Liver (tissue), 9 donors: ENCODE results near the gene PRRT1B. TPM values are rescaled to one million over a fixed set of nuclear protein-coding genes. Genes with fewer than 3 reads are reported as not detected.

ENCODE experiments used
- DNase-seq: peaks from one replicate; pipeline ENCODE4 v3.0.0-alpha.2; 2017; ENCODE audit warnings: low spot score
- H3K27ac ChIP-seq, 2 donors: one replicate each; pipeline ENCODE4 v1.7.0; 2013; ENCODE audit warnings: inconsistent platforms in 2 of 2, low read length in 2 of 2, control low read depth in 1 of 2, low read depth in 1 of 2, mild to moderate bottlenecking in 1 of 2
- H3K27me3 ChIP-seq, 4 donors: one replicate each; pipeline versions ENCODE4 v1.6.1 to v1.7.0; 2013; ENCODE audit warnings: low read length in 3 of 4, inconsistent platforms in 1 of 4, mild to moderate bottlenecking in 1 of 4, moderate library complexity in 1 of 4; ENCODE audit not compliant: control insufficient read depth in 4 of 4, insufficient read depth in 4 of 4
- H3K36me3 ChIP-seq, 4 donors: one replicate each; pipeline versions ENCODE4 v1.6.1 to v1.7.0; 2013; ENCODE audit warnings: low read length in 3 of 4, mild to moderate bottlenecking in 3 of 4, low read depth in 1 of 4, moderate library complexity in 1 of 4; ENCODE audit not compliant: control insufficient read depth in 4 of 4, insufficient read depth in 3 of 4
- H3K4me1 ChIP-seq, 4 donors: one replicate each; pipeline versions ENCODE4 v1.6.1 to v1.7.0; 2013; ENCODE audit warnings: low read length in 3 of 4, mild to moderate bottlenecking in 3 of 4, moderate library complexity in 1 of 4; ENCODE audit not compliant: control insufficient read depth in 4 of 4, insufficient read depth in 4 of 4
- H3K4me3 ChIP-seq, 3 donors: one replicate each; pipeline versions ENCODE4 v1.6.1 to v1.7.0; 2013; ENCODE audit warnings: low read length in 3 of 3, control low read depth in 1 of 3, low read depth in 1 of 3, mild to moderate bottlenecking in 1 of 3
- H3K9ac ChIP-seq, 2 donors: one replicate each; pipeline ENCODE4 v1.7.0; 2013; ENCODE audit warnings: low read length in 2 of 2, mild to moderate bottlenecking in 2 of 2, moderate library complexity in 2 of 2, control low read depth in 1 of 2, low read depth in 1 of 2
- H3K9me3 ChIP-seq, 4 donors: one replicate each; pipeline versions ENCODE4 v1.6.1 to v1.7.0; 2013; ENCODE audit warnings: low read length in 3 of 4; ENCODE audit not compliant: control insufficient read depth in 4 of 4
- ATF3 ChIP-seq: IDR thresholded peaks from 2 replicates; pipeline ENCODE4 v1.6.1; 2016; ENCODE audit warnings: antibody characterized with exemption
- CTCF ChIP-seq: fragments of 150-350 bp; IDR thresholded peaks from 2 replicates; pipeline ENCODE4 v1.5.1; 2017; ENCODE audit warnings: improper control_type of control experiment, low read depth, low read length; ENCODE audit not compliant: missing input control
- EGR1 ChIP-seq, 2 donors: IDR thresholded peaks; 2 replicates each; pipeline ENCODE4 v1.6.1; 2016 to 2018; ENCODE audit warnings: antibody characterized with exemption in 2 of 2, low read depth in 2 of 2
- FOXA1 ChIP-seq: IDR thresholded peaks from 2 replicates; pipeline ENCODE4 v1.6.1; 2016; ENCODE audit warnings: antibody characterized with exemption
- FOXA2 ChIP-seq: IDR thresholded peaks from 2 replicates; pipeline ENCODE4 v1.6.1; 2016; ENCODE audit warnings: antibody characterized with exemption
- HNF4G ChIP-seq: IDR thresholded peaks from 2 replicates; pipeline ENCODE4 v1.6.1; 2016; ENCODE audit warnings: antibody characterized with exemption
- JUND ChIP-seq, 2 donors: IDR thresholded peaks; 2 replicates each; pipeline ENCODE4 v1.6.1; 2016; ENCODE audit warnings: antibody characterized with exemption in 2 of 2
- MAX ChIP-seq: IDR thresholded peaks from 2 replicates; pipeline ENCODE4 v1.6.1; 2016; ENCODE audit warnings: antibody characterized with exemption
- NR2F2 ChIP-seq: IDR thresholded peaks from 2 replicates; pipeline ENCODE4 v1.6.1; 2016; ENCODE audit warnings: antibody characterized with exemption
- RAD21 ChIP-seq, 2 donors: IDR thresholded peaks; 2 replicates each; pipeline ENCODE4 v1.6.1; 2016; ENCODE audit warnings: antibody characterized with exemption in 2 of 2, mild to moderate bottlenecking in 2 of 2
- REST ChIP-seq: IDR thresholded peaks from 2 replicates; pipeline ENCODE4 v1.6.1; 2016; ENCODE audit warnings: antibody characterized with exemption, mild to moderate bottlenecking
- RXRA ChIP-seq, 2 donors: IDR thresholded peaks; 2 replicates each; pipeline ENCODE4 v1.6.1; 2017 to 2018; ENCODE audit warnings: antibody characterized with exemption in 2 of 2, mild to moderate bottlenecking in 1 of 2
- SP1 ChIP-seq: IDR thresholded peaks from 2 replicates; pipeline ENCODE4 v1.6.1; 2018; ENCODE audit warnings: antibody characterized with exemption, mild to moderate bottlenecking
- TAF1 ChIP-seq: conservative IDR thresholded peaks from 2 replicates; pipeline ENCODE4 v1.6.1; 2016; ENCODE audit warnings: antibody characterized with exemption, mild to moderate bottlenecking
- YY1 ChIP-seq: IDR thresholded peaks from 2 replicates; pipeline ENCODE4 v1.6.1; 2016; ENCODE audit warnings: antibody characterized with exemption, mild to moderate bottlenecking
- WGBS: extraction: QIAGEN DNeasy Blood & Tissue Kit; methylation state at CpG from one replicate; pipeline ENCODE4 v1.1.7; 2013; 5-methylcytosine and 5-hydroxymethylcytosine counted together
- polyA plus RNA-seq, 2 donors: library from polyadenylated mRNA; stranded (reverse) in 1 of 2; unstranded in 1 of 2; fragments of 200-250 nt in 1 of 2; fragments of >200 nt in 1 of 2; fragmentation: Nextera tagmentation in 1 of 2; extraction: Ambion mirVana in 1 of 2; gene quantifications; one replicate each; pipeline versions ENCODE4 v1.2.1 to v1.2.3, GENCODE V29; 2013 to 2015
- total RNA-seq, 2 donors: library from RNA; depleted of rRNA; stranded (reverse); fragments of >200 nt; gene quantifications; one replicate each; pipeline ENCODE4 v1.2.3, GENCODE V29; 2014
- donor health status: healthy.
- donor health status: healthy.
- donor health status: healthy.
- donor health status: healthy.
- donor health status: healthy.

Gene PRRT1B
- total and polyA plus RNA-seq, 4 donors = 0.15 to 1.9 (median 1.4) TPM

- Histone ChIP-seq H3K9me3 (peaks cover 0 to 3% (median 0%) of the 10 kb centered on the region in 4 donors), H3K36me3 (peaks cover 0 to 4% (median 0%) of the 10 kb centered on the region in 4 donors), H3K4me1 (no peaks in the 10 kb centered on the region), H3K27me3 (no peaks in the 10 kb centered on the region), H3K9ac (no peak overlapping the region), H3K4me3 (no peak overlapping the region), H3K27ac (no peak overlapping the region)
- WGBS = 93% methylated on average over 5 of the region's 5 CpGs
- DNase-seq = no peak
- TF ChIP-seq REST = no peak
These were observed 20.0 kb downstream of the PRRT1B start for GRCh38 chr9:131565369-131565768.

GRCh38 chr9:131566158-131566557 lies 20.8 kb downstream of the PRRT1B start:
- H3K27me3 ChIP-seq = no peaks in the 10 kb centered on the region
- H3K36me3 ChIP-seq = peaks cover 0 to 4% (median 1%) of the 10 kb centered on the region in 4 donors
- H3K27ac ChIP-seq = no peak overlapping the region
- peaks cover 0 to 3% (median 0%) of the 10 kb centered on the region in 4 donors for H3K9me3 ChIP-seq
- TF ChIP-seq MAX (no peak), RAD21 (IDR thresholded peaks at IDR 0.05) (no peak), FOXA2 (no peak), RXRA (IDR thresholded peaks at IDR 0.05) (no peak), SP1 (no peak), TAF1 (no peak), JUND (IDR thresholded peaks at IDR 0.05) (no peak), ATF3 (no peak), FOXA1 (no peak)
- H3K4me3 ChIP-seq = no peak overlapping the region
- DNase-seq = no peak
- H3K4me1 ChIP-seq = no peaks in the 10 kb centered on the region
- WGBS = 98% methylated on average over 3 of the region's 3 CpGs
- H3K9ac ChIP-seq = no peak overlapping the region

- peaks cover 0 to 8% (median 2%) of the 10 kb centered on the region in 4 donors for H3K36me3 ChIP-seq
- no peak for TF ChIP-seq EGR1 (IDR thresholded peaks at IDR 0.05; ENCODE audit: low read depth in 2 of 2)
- no peak for TF ChIP-seq HNF4G
- TF ChIP-seq NR2F2 = no peak
- no peak for TF ChIP-seq ATF3
- TF ChIP-seq YY1 = no peak
- no peak for TF ChIP-seq RXRA (IDR thresholded peaks at IDR 0.05)
- no peak for TF ChIP-seq CTCF
- H3K4me3 ChIP-seq = no peak overlapping the region
- DNase-seq = no peak
- 95% methylated on average over 8 of the region's 8 CpGs for WGBS
- H3K27me3 ChIP-seq = no peaks in the 10 kb centered on the region
- no peak overlapping the region for H3K27ac ChIP-seq
- no peak overlapping the region for H3K9ac ChIP-seq
- H3K4me1 ChIP-seq = no peaks in the 10 kb centered on the region
- H3K9me3 ChIP-seq = no peaks in the 10 kb centered on the region
These were observed 22.6 kb downstream of the PRRT1B start for GRCh38 chr9:131567910-131568309.
